Breast epithelium (tissue), 3 donors: ENCODE measurements around the gene FRRS1.

Experiments used
- CTCF ChIP-seq, 3 donors: fragments of 450-650 bp; IDR thresholded peaks; one replicate each; pipeline ENCODE4 v1.5.1; 2016 to 2017; ENCODE audit warnings: antibody characterized with exemption in 3 of 3, mild to moderate bottlenecking in 3 of 3, moderate library complexity in 3 of 3
- POLR2A ChIP-seq: fragments of 450-650 bp; IDR thresholded peaks from one replicate; pipeline ENCODE4 v1.6.1; 2016; ENCODE audit warnings: antibody characterized with exemption, mild to moderate bottlenecking, moderate library complexity
- POLR2AphosphoS5 ChIP-seq, 3 donors: sonication (generic); formaldehyde crosslinking; IDR thresholded peaks; one replicate each; pipeline ENCODE4 v1.6.1; 2017; ENCODE audit warnings: antibody characterized with exemption in 3 of 3

DNA sequence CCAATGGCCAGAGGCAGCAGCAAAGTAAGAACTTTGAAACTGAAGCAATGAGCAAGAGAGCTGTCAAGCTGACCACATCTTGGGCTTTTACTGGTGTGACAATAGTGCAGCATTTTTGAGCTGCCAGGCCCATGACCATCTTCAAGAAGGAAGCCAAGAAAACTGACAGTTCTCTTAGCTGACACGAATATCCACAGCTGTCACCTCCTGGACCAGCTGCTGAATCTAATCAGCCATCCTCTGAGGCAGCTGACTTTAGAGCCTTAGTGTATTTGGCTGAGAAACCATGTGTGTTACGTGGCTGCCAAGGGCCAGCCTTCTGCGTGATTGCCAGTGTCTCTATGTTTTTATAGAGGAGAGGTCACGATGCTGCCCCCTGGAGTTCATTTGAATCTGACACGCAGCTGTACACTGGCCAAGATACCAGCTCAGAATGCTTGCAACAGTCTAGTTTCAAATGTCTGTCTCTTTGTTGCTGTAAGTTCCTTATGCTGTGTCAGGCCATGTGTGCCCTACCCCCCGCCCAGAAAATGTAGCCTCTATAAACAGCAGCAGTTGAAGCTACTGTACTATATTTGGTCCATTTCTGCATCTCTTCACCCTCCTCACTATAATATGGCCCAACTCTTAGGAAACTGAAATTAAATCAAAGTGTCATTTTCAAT lies 80.8 kb downstream of the FRRS1 start:
- TF ChIP-seq CTCF (IDR thresholded peaks at IDR 0.05): peak; percentile 12 to 45 (median 43)
- TF ChIP-seq POLR2AphosphoS5 (IDR thresholded peaks at IDR 0.05): peak in 1 of 3 donors; percentile 14
- TF ChIP-seq POLR2A: no peak
